ENCODE measurements around the gene FGF8.

FGF8 gene

GRCh38 chr10:101749047-101750016 is 26.6 kb downstream of the FGF8 start:
- Histone ChIP-seq H2AFZ (ENCODE audit: low read depth, low read length) (no peak overlapping the region), H3K4me3 (ENCODE audit: low read length) (no peak overlapping the region), H4K20me1 (ENCODE audit: insufficient read depth, low read length) (no peaks in the 10 kb centered on the region), H3K36me3 (replicated peaks; ENCODE audit: low read depth, low read length) (no peaks in the 10 kb centered on the region), H3K79me2 (ENCODE audit: low read length) (no peaks in the 10 kb centered on the region), H3K4me1 (ENCODE audit: low read length) (no peaks in the 10 kb centered on the region), H3K4me2 (ENCODE audit: low read length) (no peak overlapping the region), H3K9me3 (ENCODE audit: insufficient read depth, low read length) (no peaks in the 10 kb centered on the region), H3K9ac (ENCODE audit: low read length) (no peak overlapping the region), H3K27me3 (ENCODE audit: low read depth, low read length) (no peaks in the 10 kb centered on the region), H3K27ac (ENCODE audit: low read length) (no peak overlapping the region)
- TF ChIP-seq CTCF (IDR thresholded peaks at IDR 0.05; ENCODE audit: low read depth, low read length) (no peak), EZH2phosphoT487 (IDR thresholded peaks at IDR 0.05; ENCODE audit: low read depth) (no peak)

GRCh38 chr10:101748496-101748895 is 27.4 kb downstream of the FGF8 start:
- no peak overlapping the region for H2AFZ ChIP-seq (ENCODE audit: low read depth, low read length)

GRCh38 chr10:101745074-101745696 is 30.7 kb downstream of the FGF8 start:
- H3K4me2 ChIP-seq (ENCODE audit: low read length), result no peak overlapping the region
- no peaks in the 10 kb centered on the region for H3K36me3 ChIP-seq (replicated peaks; ENCODE audit: low read depth, low read length)
- H3K9me3 ChIP-seq (ENCODE audit: insufficient read depth, low read length), result no peaks in the 10 kb centered on the region
- no peaks in the 10 kb centered on the region for H3K79me2 ChIP-seq (ENCODE audit: low read length)
- no peak overlapping the region for H3K4me3 ChIP-seq (ENCODE audit: low read length)
- no peaks in the 10 kb centered on the region for H4K20me1 ChIP-seq (ENCODE audit: insufficient read depth, low read length)
- no peaks in the 10 kb centered on the region for H3K4me1 ChIP-seq (ENCODE audit: low read length)
- no peak overlapping the region for H3K27ac ChIP-seq (ENCODE audit: low read length)
- no peak overlapping the region for H2AFZ ChIP-seq (ENCODE audit: low read depth, low read length)
- TF ChIP-seq CTCF (IDR thresholded peaks at IDR 0.05; ENCODE audit: low read depth, low read length) (no peak), EZH2phosphoT487 (IDR thresholded peaks at IDR 0.05; ENCODE audit: low read depth) (no peak)
- no peaks in the 10 kb centered on the region for H3K27me3 ChIP-seq (ENCODE audit: low read depth, low read length)
- no peak overlapping the region for H3K9ac ChIP-seq (ENCODE audit: low read length)

More at GRCh38 chr10:101748496-101748895, 27.4 kb downstream of the FGF8 start:
- Histone ChIP-seq H3K4me3 (ENCODE audit: low read length) (no peak overlapping the region), H4K20me1 (ENCODE audit: insufficient read depth, low read length) (no peaks in the 10 kb centered on the region), H3K36me3 (replicated peaks; ENCODE audit: low read depth, low read length) (no peaks in the 10 kb centered on the region), H3K27me3 (ENCODE audit: low read depth, low read length) (no peaks in the 10 kb centered on the region), H3K9me3 (ENCODE audit: insufficient read depth, low read length) (no peaks in the 10 kb centered on the region), H3K79me2 (ENCODE audit: low read length) (no peaks in the 10 kb centered on the region), H3K9ac (ENCODE audit: low read length) (no peak overlapping the region), H3K4me2 (ENCODE audit: low read length) (no peak overlapping the region), H3K4me1 (ENCODE audit: low read length) (no peaks in the 10 kb centered on the region), H3K27ac (ENCODE audit: low read length) (no peak overlapping the region)
- no peak for TF ChIP-seq CTCF (IDR thresholded peaks at IDR 0.05; ENCODE audit: low read depth, low read length)
- no peak for TF ChIP-seq EZH2phosphoT487 (IDR thresholded peaks at IDR 0.05; ENCODE audit: low read depth)

GRCh38 chr10:101744267-101744666 is 31.6 kb downstream of the FGF8 start:
- Histone ChIP-seq H2AFZ (ENCODE audit: low read depth, low read length) (no peak overlapping the region), H3K4me1 (ENCODE audit: low read length) (no peaks in the 10 kb centered on the region), H3K27ac (ENCODE audit: low read length) (no peak overlapping the region), H4K20me1 (ENCODE audit: insufficient read depth, low read length) (no peaks in the 10 kb centered on the region), H3K4me2 (ENCODE audit: low read length) (no peak overlapping the region), H3K79me2 (ENCODE audit: low read length) (no peaks in the 10 kb centered on the region), H3K9me3 (ENCODE audit: insufficient read depth, low read length) (no peaks in the 10 kb centered on the region), H3K4me3 (ENCODE audit: low read length) (no peak overlapping the region), H3K27me3 (ENCODE audit: low read depth, low read length) (no peaks in the 10 kb centered on the region), H3K9ac (ENCODE audit: low read length) (no peak overlapping the region), H3K36me3 (replicated peaks; ENCODE audit: low read depth, low read length) (no peaks in the 10 kb centered on the region)
- TF ChIP-seq CTCF (IDR thresholded peaks at IDR 0.05; ENCODE audit: low read depth, low read length), result no peak
- no peak for TF ChIP-seq EZH2phosphoT487 (IDR thresholded peaks at IDR 0.05; ENCODE audit: low read depth)
